ENCODE measurements around the gene LHFPL6. TPM values are rescaled to one million over a fixed set of nuclear protein-coding genes. Genes with fewer than 3 reads are reported as not detected.

LHFPL6 gene
- total and polyA plus RNA-seq, 9 of the 15 experiments (the other 6 are each of a cell fraction or from before 2014, with no cell fraction given), result 0.18 TPM; not detected in 8

DNA sequence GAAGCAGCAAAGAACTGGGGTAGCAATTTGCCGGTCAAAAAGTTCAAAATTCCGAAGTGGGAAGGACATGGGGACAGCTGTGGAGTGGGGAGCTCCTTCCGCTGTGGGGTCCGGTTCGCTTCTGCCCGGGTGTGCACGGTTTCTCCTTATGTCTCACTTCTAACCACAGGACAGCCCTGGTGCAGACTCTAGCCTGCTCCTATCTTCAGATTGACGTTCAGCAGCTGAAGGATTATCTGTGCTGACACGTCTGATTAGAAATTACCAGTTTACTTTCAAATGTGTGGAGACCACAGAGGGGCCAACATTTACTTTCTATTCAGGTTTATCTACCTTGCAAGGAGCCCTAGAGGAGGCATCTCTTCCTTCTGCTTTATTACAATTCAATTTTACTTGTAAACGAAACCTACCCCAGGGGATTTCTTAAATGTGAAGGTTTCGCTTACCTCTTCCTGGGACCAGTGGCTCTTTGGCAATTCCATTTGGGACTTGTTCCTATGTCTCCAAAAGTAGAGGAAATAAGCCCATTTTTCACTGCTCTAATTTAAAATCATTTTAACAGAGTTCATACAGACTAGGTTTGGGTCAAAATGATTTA, 27.3 kb downstream of the LHFPL6 start:
- H3K4me1 ChIP-seq (replicated peaks in 1 of 2; ENCODE audit: control insufficient read depth in 2 of 2, insufficient read depth in 2 of 2, low read length in 2 of 2), result no peaks in the 10 kb centered on the region
- POLR2A ChIA-PET, result no interaction called here

More for the DNA sequence above, 27.3 kb downstream of the LHFPL6 start:
- Histone ChIP-seq H3K79me2 (ENCODE audit: control insufficient read depth, insufficient read depth, low read length) (no peaks in the 10 kb centered on the region), H3K36me3 (ENCODE audit: control insufficient read depth, insufficient read depth, low read length) (no peaks in the 10 kb centered on the region), H3K4me2 (ENCODE audit: insufficient read depth, low read length) (no peak overlapping the region), H3K4me3 (no peak overlapping the region), H3K27me3 (ENCODE audit: control insufficient read depth in 2 of 2, insufficient read depth in 2 of 2, low read length in 2 of 2) (no peaks in the 10 kb centered on the region), H3K9ac (ENCODE audit: insufficient read depth in 1 of 2, low read depth in 2 of 2, low read length in 2 of 2) (no peak overlapping the region), H4K20me1 (replicated peaks; ENCODE audit: control insufficient read depth, insufficient read depth, low read length) (no peaks in the 10 kb centered on the region), H3K27ac (ENCODE audit: extremely low read depth, low read depth, low read length) (no peak overlapping the region), H3K9me3 (replicated peaks; ENCODE audit: control insufficient read depth, insufficient read depth, low read depth, low read length) (no peaks in the 10 kb centered on the region), H3K9me1 (ENCODE audit: control insufficient read depth, insufficient read depth, low read length) (no peaks in the 10 kb centered on the region), H2AFZ (ENCODE audit: low read depth, low read length) (no peak overlapping the region)
- TF ChIP-seq NCOA2 (IDR thresholded peaks at IDR 0.05; ENCODE audit: partially characterized antibody in 2 of 2) (no peak), GATA2 (CRISPR knock-in tag; IDR thresholded peaks at IDR 0.05) (no peak), ZNF354B (CRISPR knock-in tag; IDR thresholded peaks at IDR 0.05) (no peak), RFX5 (IDR thresholded peaks at IDR 0.05; ENCODE audit: low read depth, low read length) (no peak), ZNF146 (CRISPR knock-in tag; IDR thresholded peaks at IDR 0.05; ENCODE audit: unreplicated experiment) (no peak), RERE (CRISPR knock-in tag; IDR thresholded peaks at IDR 0.05; ENCODE audit: borderline replicate concordance) (no peak), BDP1 (IDR thresholded peaks at IDR 0.05; ENCODE audit: insufficient read depth, insufficient read length) (no peak), HMG20A (CRISPR knock-in tag; conservative IDR thresholded peaks at IDR 0.05) (no peak), GABPB1 (CRISPR knock-in tag; IDR thresholded peaks at IDR 0.05) (no peak), GABPA (tag; conservative IDR thresholded peaks at IDR 0.05; ENCODE audit: low read depth) (no peak), ARNT (IDR thresholded peaks at IDR 0.05) (no peak), SMAD3 (CRISPR knock-in tag; conservative IDR thresholded peaks at IDR 0.05) (no peak), HOXB6 (CRISPR knock-in tag; IDR thresholded peaks at IDR 0.05; ENCODE audit: borderline replicate concordance) (no peak)
- TF ChIP-seq, protein P1, sequence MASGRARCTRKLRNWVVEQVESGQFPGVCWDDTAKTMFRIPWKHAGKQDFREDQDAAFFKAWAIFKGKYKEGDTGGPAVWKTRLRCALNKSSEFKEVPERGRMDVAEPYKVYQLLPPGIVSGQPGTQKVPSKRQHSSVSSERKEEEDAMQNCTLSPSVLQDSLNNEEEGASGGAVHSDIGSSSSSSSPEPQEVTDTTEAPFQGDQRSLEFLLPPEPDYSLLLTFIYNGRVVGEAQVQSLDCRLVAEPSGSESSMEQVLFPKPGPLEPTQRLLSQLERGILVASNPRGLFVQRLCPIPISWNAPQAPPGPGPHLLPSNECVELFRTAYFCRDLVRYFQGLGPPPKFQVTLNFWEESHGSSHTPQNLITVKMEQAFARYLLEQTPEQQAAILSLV (tag; IDR thresholded peaks at IDR 0.05), result no peak
- TF ChIP-seq, protein P2, sequence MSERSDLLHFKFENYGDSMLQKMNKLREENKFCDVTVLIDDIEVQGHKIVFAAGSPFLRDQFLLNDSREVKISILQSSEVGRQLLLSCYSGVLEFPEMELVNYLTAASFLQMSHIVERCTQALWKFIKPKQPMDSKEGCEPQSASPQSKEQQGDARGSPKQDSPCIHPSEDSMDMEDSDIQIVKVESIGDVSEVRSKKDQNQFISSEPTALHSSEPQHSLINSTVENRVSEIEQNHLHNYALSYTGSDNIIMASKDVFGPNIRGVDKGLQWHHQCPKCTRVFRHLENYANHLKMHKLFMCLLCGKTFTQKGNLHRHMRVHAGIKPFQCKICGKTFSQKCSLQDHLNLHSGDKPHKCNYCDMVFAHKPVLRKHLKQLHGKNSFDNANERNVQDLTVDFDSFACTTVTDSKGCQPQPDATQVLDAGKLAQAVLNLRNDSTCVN (CRISPR knock-in tag; IDR thresholded peaks at IDR 0.05), result no peak
- WGBS (ENCODE audit: insufficient coverage, low coverage, missing lambda C conversion rate), result under 1% methylated on average over 10 of the region's 11 CpGs
- ATAC-seq (no peak), FAIRE-seq (no peak), DNase-seq (ENCODE audit: extremely low read depth in 1 of 4, low spot score in 3 of 4) (no peak)
- intact Hi-C loops (cut with micrococcal nuclease), result no loop called here
- CTCF ChIA-PET (ENCODE audit: low intra/inter-chr PET ratio), result no interaction called here
- in situ Hi-C loops (cut with MboI), result no loop called here
- no TSS peak for BruUV-seq (replicated peaks)
